Nephron (organoid): ENCODE measurements around the gene NME8.

ENCODE experiments used
- H3K27ac Mint-ChIP-seq, 3 experiments: 2 replicates each; pipeline ENCODE4 v1.8.0; 2020; ENCODE audit warnings: mixed read lengths in 3 of 3, mild to moderate bottlenecking in 2 of 3, moderate library complexity in 1 of 3
- H3K27me3 Mint-ChIP-seq: 2 replicates; pipeline ENCODE4 v1.8.0; 2021; ENCODE audit warnings: low read depth, mild to moderate bottlenecking, moderate library complexity, mixed read lengths
- H3K36me3 Mint-ChIP-seq: 2 replicates; pipeline ENCODE4 v1.8.0; 2020; ENCODE audit warnings: low read depth, mixed read lengths
- H3K4me1 Mint-ChIP-seq: 2 replicates; pipeline ENCODE4 v1.8.0; 2020; ENCODE audit warnings: mixed read lengths
- H3K4me3 Mint-ChIP-seq, 3 experiments: 2 replicates each; pipeline ENCODE4 v1.8.0; 2020; ENCODE audit warnings: mild to moderate bottlenecking in 3 of 3, mixed read lengths in 3 of 3, moderate library complexity in 2 of 3
- H3K9me3 Mint-ChIP-seq: 2 replicates; pipeline ENCODE4 v1.8.0; 2020; ENCODE audit warnings: mixed read lengths
- TF ChIP-seq, protein P1 (sequence below), 3 experiments: fragments of 200-600 bp; sonication (generic); IDR thresholded peaks; one replicate each; pipeline ENCODE4 v1.5.0; 2021; ENCODE audit warnings: antibody characterized with exemption in 3 of 3; ENCODE audit not compliant: unreplicated experiment in 3 of 3

The NME8 gene

DNA sequence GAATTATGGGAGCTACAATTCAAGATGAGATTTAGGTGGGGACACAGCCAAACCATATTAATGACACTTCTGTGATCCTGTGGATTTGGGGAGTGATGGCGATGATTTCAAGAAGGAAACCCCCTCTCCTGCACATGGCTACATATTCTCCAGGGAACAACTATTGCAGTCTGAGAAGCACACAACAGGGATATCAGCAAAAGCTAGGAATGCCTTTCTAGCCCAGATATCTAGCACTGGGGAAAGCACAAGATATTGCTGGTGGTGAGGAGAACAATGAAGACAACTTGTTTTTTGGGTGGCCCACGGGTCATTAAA, 96.3 kb downstream of the NME8 start:
- no peaks in the 10 kb centered on the region for H3K27me3 Mint-ChIP-seq
- peak overlapping the region in 2 of 3 experiments; percentile 62 to 83 for H3K27ac Mint-ChIP-seq
- H3K4me3 Mint-ChIP-seq: no peak overlapping the region
- no peaks in the 10 kb centered on the region for H3K9me3 Mint-ChIP-seq
- peaks cover 42% of the 10 kb centered on the region for H3K4me1 Mint-ChIP-seq
- TF ChIP-seq, protein P1, sequence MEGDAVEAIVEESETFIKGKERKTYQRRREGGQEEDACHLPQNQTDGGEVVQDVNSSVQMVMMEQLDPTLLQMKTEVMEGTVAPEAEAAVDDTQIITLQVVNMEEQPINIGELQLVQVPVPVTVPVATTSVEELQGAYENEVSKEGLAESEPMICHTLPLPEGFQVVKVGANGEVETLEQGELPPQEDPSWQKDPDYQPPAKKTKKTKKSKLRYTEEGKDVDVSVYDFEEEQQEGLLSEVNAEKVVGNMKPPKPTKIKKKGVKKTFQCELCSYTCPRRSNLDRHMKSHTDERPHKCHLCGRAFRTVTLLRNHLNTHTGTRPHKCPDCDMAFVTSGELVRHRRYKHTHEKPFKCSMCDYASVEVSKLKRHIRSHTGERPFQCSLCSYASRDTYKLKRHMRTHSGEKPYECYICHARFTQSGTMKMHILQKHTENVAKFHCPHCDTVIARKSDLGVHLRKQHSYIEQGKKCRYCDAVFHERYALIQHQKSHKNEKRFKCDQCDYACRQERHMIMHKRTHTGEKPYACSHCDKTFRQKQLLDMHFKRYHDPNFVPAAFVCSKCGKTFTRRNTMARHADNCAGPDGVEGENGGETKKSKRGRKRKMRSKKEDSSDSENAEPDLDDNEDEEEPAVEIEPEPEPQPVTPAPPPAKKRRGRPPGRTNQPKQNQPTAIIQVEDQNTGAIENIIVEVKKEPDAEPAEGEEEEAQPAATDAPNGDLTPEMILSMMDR (IDR thresholded peaks at IDR 0.05; ENCODE audit: unreplicated experiment in 3 of 3): no peak
- no peaks in the 10 kb centered on the region for H3K36me3 Mint-ChIP-seq

DNA sequence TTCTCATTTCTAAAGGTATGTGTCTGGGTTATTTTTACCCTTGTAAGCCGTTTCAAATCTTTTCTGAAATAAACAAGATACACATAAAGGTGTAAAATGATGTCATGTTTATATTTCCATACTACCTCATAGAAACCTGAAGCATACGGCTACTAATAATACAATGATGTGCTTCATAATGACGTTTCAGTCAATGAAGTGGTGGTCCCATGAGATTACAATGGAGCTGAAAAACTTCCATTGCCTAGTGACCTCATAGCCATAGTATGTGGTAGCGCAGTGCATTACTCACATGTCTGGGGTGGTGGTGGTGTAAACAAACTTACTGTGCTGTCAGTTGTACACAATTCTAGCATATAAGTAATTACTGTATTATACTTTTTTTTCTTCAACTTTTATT, 96.9 kb downstream of the NME8 start:
- H3K27ac Mint-ChIP-seq: no peak overlapping the region
- H3K4me1 Mint-ChIP-seq: peaks cover 37% of the 10 kb centered on the region
- no peaks in the 10 kb centered on the region for H3K9me3 Mint-ChIP-seq
- no peaks in the 10 kb centered on the region for H3K36me3 Mint-ChIP-seq
- no peaks in the 10 kb centered on the region for H3K27me3 Mint-ChIP-seq
- no peak overlapping the region for H3K4me3 Mint-ChIP-seq
- TF ChIP-seq, protein P1 (IDR thresholded peaks at IDR 0.05; ENCODE audit: unreplicated experiment in 3 of 3): no peak

DNA sequence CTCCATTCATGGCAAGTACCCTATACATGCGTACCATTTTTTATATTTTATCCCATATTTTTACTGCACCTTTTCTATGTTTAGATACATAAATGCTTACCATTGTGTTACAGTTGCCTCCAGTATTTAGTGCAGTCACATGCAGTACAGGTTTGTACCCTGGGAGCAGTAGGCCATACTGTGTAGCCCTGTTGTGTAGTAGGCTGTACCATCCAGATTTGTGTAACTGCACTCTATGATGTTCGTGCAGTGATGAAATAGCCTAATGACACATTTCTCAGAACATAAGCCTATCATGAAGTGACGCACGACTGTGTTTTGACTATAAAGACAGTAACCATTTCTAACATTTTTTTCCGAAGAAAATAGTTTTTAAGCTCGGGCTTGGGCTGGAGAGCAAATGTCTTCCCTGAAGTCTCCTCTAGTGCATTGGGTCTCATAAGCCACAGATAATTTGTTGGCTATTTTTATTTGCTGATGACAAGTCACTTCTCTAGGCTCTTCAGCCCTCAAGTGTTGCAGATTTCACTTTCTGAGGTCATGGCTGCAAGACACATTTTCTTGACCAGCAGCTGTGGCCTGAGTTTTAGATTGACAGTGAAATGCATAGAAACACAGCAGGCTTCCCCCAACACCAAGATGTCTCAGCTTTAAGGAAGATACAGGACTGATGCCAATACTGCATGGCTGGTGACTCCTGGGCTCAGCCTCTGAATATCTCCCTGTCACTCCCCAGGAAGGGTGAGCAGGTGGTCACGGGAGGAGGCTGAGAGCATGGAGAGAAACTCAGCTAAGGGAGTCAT, 98.9 kb downstream of the NME8 start:
- TF ChIP-seq, protein P1 (IDR thresholded peaks at IDR 0.05; ENCODE audit: unreplicated experiment in 3 of 3): no peak
- Mint-ChIP-seq H3K36me3 (no peaks in the 10 kb centered on the region), H3K4me1 (peaks cover 33% of the 10 kb centered on the region), H3K27ac (peak overlapping the region in 1 of 3 experiments; percentile 17), H3K9me3 (no peaks in the 10 kb centered on the region), H3K27me3 (no peaks in the 10 kb centered on the region), H3K4me3 (no peak overlapping the region)

DNA sequence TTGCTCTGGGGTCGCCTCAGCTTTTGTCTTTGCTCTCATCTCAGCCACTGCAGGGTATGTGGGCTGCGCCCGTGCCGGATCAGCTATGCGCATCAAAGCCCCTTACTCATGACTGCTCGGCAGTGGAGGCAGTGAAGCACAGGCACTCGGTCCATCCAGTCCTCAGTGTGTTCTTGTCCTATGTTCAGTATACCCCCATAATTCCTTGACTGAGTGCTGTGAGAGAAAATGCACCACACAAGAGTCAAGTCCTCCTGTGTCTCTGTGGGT, 99.5 kb downstream of the NME8 start:
- peaks cover 31% of the 10 kb centered on the region for H3K4me1 Mint-ChIP-seq
- H3K27ac Mint-ChIP-seq: peak overlapping the region in 1 of 3 experiments; percentile 17
- no peaks in the 10 kb centered on the region for H3K36me3 Mint-ChIP-seq
- TF ChIP-seq, protein P1 (IDR thresholded peaks at IDR 0.05; ENCODE audit: unreplicated experiment in 3 of 3): no peak
- H3K4me3 Mint-ChIP-seq: no peak overlapping the region
- H3K27me3 Mint-ChIP-seq: no peaks in the 10 kb centered on the region
- no peaks in the 10 kb centered on the region for H3K9me3 Mint-ChIP-seq
